ENCODE measurements around the gene DIP2A.
"Not testable (repeated sequence)": the region's sequence is repeated elsewhere in the genome, so short reads cannot be mapped to it uniquely, and the experiment has no call there.

Gene DIP2A

DNA sequence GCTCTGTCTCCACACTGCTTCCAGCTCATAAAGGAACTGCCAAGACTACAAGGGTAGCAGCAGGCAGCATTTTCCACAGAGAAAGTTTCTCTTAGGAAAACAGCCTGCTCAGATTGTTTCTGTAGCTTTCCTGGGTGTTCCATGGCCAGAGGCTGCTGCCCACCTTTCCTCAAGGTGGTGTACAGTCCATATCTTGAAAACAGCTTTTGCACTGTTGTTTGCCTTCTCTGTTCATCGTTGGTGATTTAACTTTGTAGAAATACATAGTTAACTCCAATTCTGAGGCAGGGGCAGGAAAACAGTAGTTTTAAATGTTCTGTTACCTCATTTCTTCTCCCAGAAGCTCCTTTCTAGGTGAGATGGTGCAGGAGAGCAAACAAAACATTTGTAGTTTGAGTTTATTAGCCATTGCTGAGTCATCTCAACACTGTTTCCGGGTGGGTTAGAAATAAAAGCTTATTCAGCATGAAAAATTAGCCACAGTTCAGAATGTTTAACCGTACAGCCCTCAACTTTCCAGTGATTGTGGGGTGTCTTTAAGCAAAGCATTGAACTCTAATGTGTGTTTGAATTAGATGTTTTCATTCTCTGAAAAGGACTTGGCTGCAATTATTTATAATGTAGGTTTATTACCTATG is 41.7 kb downstream of the DIP2A start:
- H3K27ac ChIP-seq (ENCODE audit: low read depth, low read length) = no peak overlapping the region
- H3K4me3 ChIP-seq (ENCODE audit: low read length) = no peak overlapping the region
- H3K27me3 ChIP-seq (ENCODE audit: control insufficient read depth, insufficient read depth, low read length) = no peaks in the 10 kb centered on the region
- H3K4me1 ChIP-seq (ENCODE audit: control insufficient read depth, insufficient read depth, low read length) = no peaks in the 10 kb centered on the region
- no peaks in the 10 kb centered on the region for H3K36me3 ChIP-seq (ENCODE audit: control insufficient read depth, insufficient read depth, low read length)
- no peak overlapping the region for H3K9ac ChIP-seq (ENCODE audit: low read length)

DNA sequence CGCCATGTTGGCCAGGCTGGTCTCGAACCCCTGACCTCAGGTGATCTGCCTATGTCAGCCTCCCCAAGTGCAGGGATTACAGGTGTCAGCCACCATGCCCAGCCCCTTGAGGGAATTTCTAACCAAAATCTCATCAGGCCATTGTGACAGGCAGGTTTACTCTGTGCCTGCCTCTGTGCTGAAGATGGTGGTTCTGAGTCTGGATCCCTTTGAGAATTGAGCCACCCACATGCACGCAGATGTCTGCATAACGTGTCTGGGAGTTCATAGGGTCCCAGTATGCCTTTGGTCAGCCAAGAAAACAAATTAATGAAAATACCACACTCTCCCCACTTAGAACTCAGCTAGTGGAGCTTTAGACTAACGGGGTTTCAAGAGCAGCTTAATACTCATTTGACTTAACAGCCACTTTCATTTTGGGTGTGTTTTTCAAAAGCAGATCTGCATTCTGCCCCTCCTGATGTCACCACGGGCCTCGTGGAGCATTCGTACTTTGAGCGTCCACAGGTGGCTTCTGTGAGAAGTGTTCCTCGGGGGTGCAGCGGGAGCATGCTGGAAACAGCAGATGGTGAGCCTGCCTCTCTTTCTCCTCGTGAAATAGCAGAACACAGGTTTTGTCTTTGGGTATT is 45.3 kb downstream of the DIP2A start:
- Histone ChIP-seq H3K36me3 (ENCODE audit: control insufficient read depth, insufficient read depth, low read length) (no peaks in the 10 kb centered on the region), H3K27me3 (ENCODE audit: control insufficient read depth, insufficient read depth, low read length) (no peaks in the 10 kb centered on the region), H3K9ac (ENCODE audit: low read length) (no peak overlapping the region), H3K4me3 (ENCODE audit: low read length) (no peak overlapping the region), H3K27ac (ENCODE audit: low read depth, low read length) (no peak overlapping the region), H3K4me1 (ENCODE audit: control insufficient read depth, insufficient read depth, low read length) (no peaks in the 10 kb centered on the region)

DNA sequence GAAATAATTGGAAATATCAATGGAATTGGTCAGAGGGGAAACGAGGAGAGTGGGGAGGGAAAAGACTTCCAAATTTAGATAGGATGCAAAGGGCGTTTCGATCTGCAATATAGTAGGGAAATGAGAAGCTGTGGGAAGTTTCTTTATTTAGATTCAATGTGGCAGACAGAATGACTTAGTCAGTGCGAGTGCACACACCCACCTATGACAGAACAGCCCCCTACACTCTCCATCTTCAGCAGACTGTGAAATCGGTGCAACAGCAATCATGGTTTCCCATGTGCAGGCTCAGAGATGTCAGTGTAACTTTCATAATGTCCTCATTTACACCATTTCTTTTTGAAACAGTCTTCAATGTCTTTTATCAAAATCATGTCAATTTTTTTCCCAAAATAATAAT is 46.0 kb downstream of the DIP2A start:
- no peaks in the 10 kb centered on the region for H3K4me1 ChIP-seq (ENCODE audit: control insufficient read depth, insufficient read depth, low read length)
- no peak overlapping the region for H3K4me3 ChIP-seq (ENCODE audit: low read length)
- H3K36me3 ChIP-seq (ENCODE audit: control insufficient read depth, insufficient read depth, low read length) = peaks cover under 1% of the 10 kb centered on the region
- H3K27ac ChIP-seq (ENCODE audit: low read depth, low read length) = no peak overlapping the region
- H3K27me3 ChIP-seq (ENCODE audit: control insufficient read depth, insufficient read depth, low read length) = no peaks in the 10 kb centered on the region
- no peak overlapping the region for H3K9ac ChIP-seq (ENCODE audit: low read length)

DNA sequence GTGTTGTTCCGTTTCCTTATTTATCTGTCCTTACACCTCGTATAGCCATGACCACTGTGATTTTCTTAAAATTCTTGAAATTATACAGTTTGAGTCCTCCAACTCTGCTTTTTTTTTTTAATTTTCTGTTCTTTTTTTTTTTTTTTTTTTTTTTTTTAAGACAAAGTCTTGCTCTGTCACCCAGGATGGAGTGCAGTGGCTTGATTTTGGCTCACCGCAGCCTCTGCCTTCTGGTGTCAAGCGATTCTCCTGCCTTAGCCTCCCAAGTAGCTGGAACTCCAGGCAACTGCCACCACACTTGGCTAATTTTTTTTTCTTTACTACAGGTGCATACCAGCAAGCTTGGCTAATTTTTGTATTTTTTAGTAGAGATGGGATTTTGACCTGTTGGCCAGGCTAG is 48.9 kb downstream of the DIP2A start:
- no peak overlapping the region for H3K9ac ChIP-seq (ENCODE audit: low read length)
- no peak overlapping the region for H3K4me3 ChIP-seq (ENCODE audit: low read length)
- H3K27me3 ChIP-seq (ENCODE audit: control insufficient read depth, insufficient read depth, low read length) = no peaks in the 10 kb centered on the region
- H3K4me1 ChIP-seq (ENCODE audit: control insufficient read depth, insufficient read depth, low read length) = no peaks in the 10 kb centered on the region
- no peak overlapping the region for H3K27ac ChIP-seq (ENCODE audit: low read depth, low read length)
- H3K36me3 ChIP-seq (ENCODE audit: control insufficient read depth, insufficient read depth, low read length) = peaks cover 15% of the 10 kb centered on the region

DNA sequence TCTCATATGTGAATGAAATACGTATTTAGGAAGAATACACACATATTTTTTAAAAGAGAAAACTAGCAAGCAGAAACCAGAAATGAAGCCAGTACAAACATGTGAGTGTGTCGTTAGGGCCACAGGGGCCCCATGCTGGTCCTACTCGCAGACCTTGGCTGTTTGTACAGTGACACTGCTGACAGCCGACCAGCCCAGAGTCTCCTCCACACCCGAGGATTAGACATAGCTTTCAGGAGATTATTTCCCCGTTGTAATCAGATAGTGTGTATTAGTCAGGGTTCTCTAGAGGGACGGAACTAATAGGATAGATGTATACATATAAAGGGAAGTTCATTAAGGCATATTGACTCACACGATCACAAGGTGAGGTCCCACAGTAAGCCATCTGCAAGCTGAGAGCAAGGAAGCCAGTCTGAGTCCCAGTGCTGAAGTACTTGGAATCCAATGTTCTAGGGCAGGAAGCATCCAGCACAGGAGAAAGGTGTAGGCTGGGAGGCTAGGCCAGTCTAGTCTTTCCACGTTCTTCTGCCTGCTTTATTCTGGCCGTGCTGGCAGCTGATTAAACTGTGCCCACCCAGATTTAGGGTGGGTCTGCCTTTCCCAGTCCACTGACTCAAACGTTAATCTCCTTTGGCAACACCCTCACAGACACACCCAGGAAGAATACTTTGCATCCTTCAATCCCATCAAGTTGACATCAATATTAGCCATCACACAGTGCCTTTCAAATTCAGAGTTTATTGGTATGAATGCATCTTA is 51.2 kb downstream of the DIP2A start:
- H3K27ac ChIP-seq (ENCODE audit: low read depth, low read length) = no peak overlapping the region
- no peak overlapping the region for H3K4me3 ChIP-seq (ENCODE audit: low read length)
- H3K36me3 ChIP-seq (ENCODE audit: control insufficient read depth, insufficient read depth, low read length) = peaks cover 15% of the 10 kb centered on the region
- H3K9ac ChIP-seq (ENCODE audit: low read length) = no peak overlapping the region
- H3K27me3 ChIP-seq (ENCODE audit: control insufficient read depth, insufficient read depth, low read length) = no peaks in the 10 kb centered on the region
- H3K4me1 ChIP-seq (ENCODE audit: control insufficient read depth, insufficient read depth, low read length) = peaks cover under 1% of the 10 kb centered on the region

DNA sequence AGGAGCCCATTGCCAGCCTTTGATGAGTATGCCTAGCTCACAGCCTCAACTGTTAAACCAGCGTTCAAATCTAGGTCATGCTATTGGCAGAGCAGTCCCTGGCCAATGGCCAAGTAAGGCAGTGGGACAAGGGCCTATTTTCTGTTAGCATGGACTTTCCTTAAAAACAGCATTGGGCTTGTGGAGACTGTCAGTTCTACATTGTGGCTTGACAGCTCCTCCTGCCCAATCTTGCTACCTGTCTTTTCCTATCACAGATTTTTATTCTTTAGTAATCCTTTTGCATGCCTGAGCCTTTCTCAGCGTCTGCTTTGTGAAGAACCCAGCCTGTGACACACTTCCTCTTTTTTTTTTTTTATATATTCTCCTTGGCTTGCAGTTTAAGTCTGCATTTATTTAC is 56.4 kb downstream of the DIP2A start:
- Histone ChIP-seq H3K36me3 (ENCODE audit: control insufficient read depth, insufficient read depth, low read length) (peaks cover 18% of the 10 kb centered on the region), H3K4me3 (ENCODE audit: low read length) (no peak overlapping the region), H3K4me1 (ENCODE audit: control insufficient read depth, insufficient read depth, low read length) (peaks cover 2% of the 10 kb centered on the region), H3K27me3 (ENCODE audit: control insufficient read depth, insufficient read depth, low read length) (no peaks in the 10 kb centered on the region), H3K9ac (ENCODE audit: low read length) (no peak overlapping the region), H3K27ac (ENCODE audit: low read depth, low read length) (no peak overlapping the region)

DNA sequence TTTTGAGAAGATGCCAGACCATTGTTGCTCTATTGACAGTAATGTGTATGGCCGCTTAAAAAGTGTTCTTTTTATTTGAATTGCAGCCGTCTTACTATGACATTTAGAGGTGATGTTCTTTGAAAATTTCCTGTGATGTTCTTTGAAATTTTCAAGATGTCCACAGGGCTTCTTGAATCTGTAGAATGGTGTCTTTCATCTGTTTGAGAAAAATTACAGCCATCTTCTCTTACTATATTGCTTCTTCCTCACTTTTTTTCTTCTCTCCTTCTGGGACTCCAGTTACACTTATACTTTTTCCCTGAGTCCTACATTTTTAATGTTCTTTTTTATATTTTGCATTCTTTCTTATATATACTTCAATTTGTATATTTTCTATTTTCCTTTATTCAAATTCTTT is 57.4 kb downstream of the DIP2A start:
- H3K27ac ChIP-seq (ENCODE audit: low read depth, low read length) = no peak overlapping the region
- H3K27me3 ChIP-seq (ENCODE audit: control insufficient read depth, insufficient read depth, low read length) = no peaks in the 10 kb centered on the region
- no peak overlapping the region for H3K9ac ChIP-seq (ENCODE audit: low read length)
- H3K4me3 ChIP-seq (ENCODE audit: low read length) = no peak overlapping the region
- peaks cover 2% of the 10 kb centered on the region for H3K4me1 ChIP-seq (ENCODE audit: control insufficient read depth, insufficient read depth, low read length)
- H3K36me3 ChIP-seq (ENCODE audit: control insufficient read depth, insufficient read depth, low read length) = peaks cover 16% of the 10 kb centered on the region

DNA sequence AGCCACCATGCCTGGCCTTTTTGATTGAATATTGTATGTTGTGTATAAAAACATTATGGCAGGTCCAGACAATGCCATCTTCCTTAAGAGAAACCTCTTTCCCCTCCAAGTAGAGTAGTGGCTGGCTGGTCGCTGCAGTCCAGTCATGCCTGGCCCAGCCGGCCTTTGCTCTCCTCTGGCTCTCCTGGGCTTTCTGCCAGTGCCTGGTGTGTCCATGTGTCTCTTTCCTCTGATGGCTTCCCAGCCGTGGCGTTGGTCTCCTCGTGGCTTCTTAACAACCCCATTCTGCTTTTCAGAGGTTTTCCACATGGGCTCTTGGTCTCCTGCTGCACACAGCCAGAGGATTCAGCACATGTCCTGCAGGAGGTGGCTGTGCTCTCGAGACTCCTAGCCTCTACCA is 58.7 kb downstream of the DIP2A start:
- peaks cover 2% of the 10 kb centered on the region for H3K4me1 ChIP-seq (ENCODE audit: control insufficient read depth, insufficient read depth, low read length)
- H3K27me3 ChIP-seq (ENCODE audit: control insufficient read depth, insufficient read depth, low read length) = no peaks in the 10 kb centered on the region

DNA sequence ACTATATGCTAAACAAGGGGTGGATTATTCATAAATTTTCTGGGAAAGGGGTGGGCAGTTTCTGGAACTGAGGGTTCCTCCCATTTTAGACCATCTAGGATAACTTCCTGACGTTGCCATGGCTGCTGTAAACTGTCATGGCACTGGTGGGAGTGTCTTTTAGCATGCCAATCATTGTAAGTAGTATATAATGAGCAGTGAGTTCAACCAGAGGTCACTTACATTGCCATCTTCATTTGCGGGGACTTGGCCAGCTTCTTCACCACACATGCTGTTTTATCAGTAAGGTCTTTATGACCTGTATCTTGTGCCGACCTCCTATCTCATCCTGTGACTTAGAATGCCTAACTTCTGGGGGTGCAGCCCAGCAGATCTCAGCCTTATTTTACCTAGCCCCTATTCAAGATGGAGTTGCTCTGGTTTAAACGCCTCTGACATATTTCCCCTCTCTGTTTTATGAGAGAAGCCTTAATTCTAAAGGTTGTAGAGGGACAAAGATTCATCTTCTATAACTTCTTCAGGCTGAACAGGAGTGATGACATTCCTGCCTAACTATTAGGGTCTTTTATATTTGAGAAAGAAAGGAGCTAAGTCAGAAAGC is 60.4 kb downstream of the DIP2A start:
- peaks cover 2% of the 10 kb centered on the region for H3K4me1 ChIP-seq (ENCODE audit: control insufficient read depth, insufficient read depth, low read length)
- H3K27me3 ChIP-seq (ENCODE audit: control insufficient read depth, insufficient read depth, low read length) = no peaks in the 10 kb centered on the region
- H3K36me3 ChIP-seq (ENCODE audit: control insufficient read depth, insufficient read depth, low read length) = peaks cover 8% of the 10 kb centered on the region
- H3K9ac ChIP-seq (ENCODE audit: low read length) = no peak overlapping the region
- H3K4me3 ChIP-seq (ENCODE audit: low read length) = no peak overlapping the region
- no peak overlapping the region for H3K27ac ChIP-seq (ENCODE audit: low read depth, low read length)

More for the DNA sequence above, 58.7 kb downstream of the DIP2A start:
- H3K9ac ChIP-seq (ENCODE audit: low read length) = no peak overlapping the region
- peaks cover 8% of the 10 kb centered on the region for H3K36me3 ChIP-seq (ENCODE audit: control insufficient read depth, insufficient read depth, low read length)
- H3K4me3 ChIP-seq (ENCODE audit: low read length) = no peak overlapping the region
- H3K27ac ChIP-seq (ENCODE audit: low read depth, low read length) = no peak overlapping the region

DNA sequence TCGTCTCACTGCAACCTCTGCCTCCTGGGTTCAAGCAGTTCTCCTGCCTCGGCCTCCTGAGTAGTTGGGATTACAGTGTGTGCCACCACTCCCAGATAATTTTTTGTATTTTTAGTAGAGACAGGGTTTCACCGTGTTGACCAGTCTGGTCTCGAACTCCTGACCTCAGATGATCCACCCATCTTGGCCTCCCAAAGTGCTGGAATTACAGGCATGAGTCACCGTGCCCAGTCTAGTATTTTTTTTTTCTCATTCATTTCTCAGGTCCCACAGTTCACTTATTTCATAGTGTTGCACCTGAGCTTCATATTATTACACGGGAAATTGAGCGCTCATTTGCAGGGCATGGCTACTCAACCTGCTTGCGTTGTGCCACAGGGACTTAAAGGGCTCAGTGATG is 68.7 kb downstream of the DIP2A start:
- H3K36me3 ChIP-seq (ENCODE audit: control insufficient read depth, insufficient read depth, low read length); H3K9ac ChIP-seq (ENCODE audit: low read length); H3K4me1 ChIP-seq (ENCODE audit: control insufficient read depth, insufficient read depth, low read length); H3K27ac ChIP-seq (ENCODE audit: low read depth, low read length); H3K27me3 ChIP-seq (ENCODE audit: control insufficient read depth, insufficient read depth, low read length); H3K4me3 ChIP-seq (ENCODE audit: low read length): not testable (repeated sequence)

DNA sequence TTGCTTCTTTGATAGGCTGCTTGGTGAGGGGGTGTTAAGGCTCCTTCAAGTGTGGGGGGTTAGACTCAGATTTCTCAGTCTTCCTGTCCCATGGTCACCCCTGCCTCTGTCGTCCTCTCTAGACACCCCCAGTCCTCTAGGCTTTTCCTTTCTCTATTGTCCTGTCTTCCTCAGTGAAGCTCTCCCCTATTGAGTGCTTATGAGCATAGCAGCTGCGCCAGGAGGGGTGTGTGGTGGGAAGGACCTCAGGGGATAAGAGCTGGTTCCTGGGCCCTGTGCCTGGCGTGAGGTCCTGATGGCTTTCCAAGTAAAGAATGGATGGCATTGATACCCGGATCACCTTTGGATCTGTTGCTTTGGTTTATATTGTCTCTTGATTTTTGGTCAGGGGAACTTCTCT is 69.1 kb downstream of the DIP2A start:
- H3K27me3 ChIP-seq (ENCODE audit: control insufficient read depth, insufficient read depth, low read length) = no peaks in the 10 kb centered on the region
- no peaks in the 10 kb centered on the region for H3K4me1 ChIP-seq (ENCODE audit: control insufficient read depth, insufficient read depth, low read length)
- H3K36me3 ChIP-seq (ENCODE audit: control insufficient read depth, insufficient read depth, low read length) = peaks cover 6% of the 10 kb centered on the region
- no peak overlapping the region for H3K9ac ChIP-seq (ENCODE audit: low read length)
- no peak overlapping the region for H3K4me3 ChIP-seq (ENCODE audit: low read length)
- no peak overlapping the region for H3K27ac ChIP-seq (ENCODE audit: low read depth, low read length)

DNA sequence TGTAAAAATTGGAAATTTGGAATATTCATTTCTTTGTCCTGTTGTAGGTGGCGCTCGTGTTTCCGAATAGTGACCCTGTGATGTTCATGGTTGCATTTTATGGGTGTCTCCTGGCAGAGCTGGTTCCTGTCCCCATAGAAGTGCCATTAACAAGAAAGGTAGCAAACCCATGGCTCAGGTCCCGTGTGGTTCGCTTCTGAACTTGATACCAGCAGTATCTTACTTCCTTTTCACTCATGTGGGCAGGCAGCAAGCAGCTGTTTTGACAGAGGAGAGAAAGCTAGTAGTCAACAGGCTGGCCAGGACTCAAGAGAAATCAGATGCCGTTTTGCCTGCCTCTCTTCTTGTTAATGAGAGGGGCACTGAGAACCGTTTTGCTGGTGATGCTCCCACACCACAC is 73.4 kb downstream of the DIP2A start:
- Histone ChIP-seq H3K4me3 (ENCODE audit: low read length) (no peak overlapping the region), H3K27ac (ENCODE audit: low read depth, low read length) (no peak overlapping the region), H3K9ac (ENCODE audit: low read length) (no peak overlapping the region), H3K4me1 (ENCODE audit: control insufficient read depth, insufficient read depth, low read length) (no peaks in the 10 kb centered on the region), H3K36me3 (ENCODE audit: control insufficient read depth, insufficient read depth, low read length) (peaks cover 13% of the 10 kb centered on the region), H3K27me3 (ENCODE audit: control insufficient read depth, insufficient read depth, low read length) (no peaks in the 10 kb centered on the region)
